HG02588 (cell line): ENCODE results near the gene PPCS.
"Not testable (repeated sequence)": the region's sequence is repeated elsewhere in the genome, so short reads cannot be mapped to it uniquely, and the experiment has no call there.

Experiments
- ATAC-seq: cut with Tn5 transposase; IDR thresholded peaks from one replicate; pipeline ENCODE4 v1.9.1; 2021; ENCODE audit warnings: mild to moderate bottlenecking, moderate library complexity; ENCODE audit not compliant: unreplicated experiment

PPCS gene

DNA sequence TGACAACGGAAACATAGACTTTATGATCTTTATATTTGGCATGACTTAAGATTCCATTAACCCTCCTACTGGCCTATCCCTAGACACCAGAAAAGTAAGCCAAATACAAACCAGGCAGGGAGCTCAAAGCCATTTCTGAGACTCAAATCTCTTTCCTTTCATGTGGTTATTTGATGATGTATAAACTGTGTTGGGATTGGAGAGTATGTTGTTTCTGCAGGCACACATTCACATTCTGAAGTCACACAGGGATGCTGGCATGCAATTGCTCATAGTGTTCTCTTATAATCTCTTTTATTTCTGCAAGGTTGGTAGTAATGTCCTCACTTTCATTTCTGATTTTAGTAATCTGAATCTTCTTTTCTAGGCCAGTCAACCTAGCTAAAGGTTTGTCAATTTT lies 6.3 kb upstream of the PPCS start:
- ATAC-seq, result no peak

DNA sequence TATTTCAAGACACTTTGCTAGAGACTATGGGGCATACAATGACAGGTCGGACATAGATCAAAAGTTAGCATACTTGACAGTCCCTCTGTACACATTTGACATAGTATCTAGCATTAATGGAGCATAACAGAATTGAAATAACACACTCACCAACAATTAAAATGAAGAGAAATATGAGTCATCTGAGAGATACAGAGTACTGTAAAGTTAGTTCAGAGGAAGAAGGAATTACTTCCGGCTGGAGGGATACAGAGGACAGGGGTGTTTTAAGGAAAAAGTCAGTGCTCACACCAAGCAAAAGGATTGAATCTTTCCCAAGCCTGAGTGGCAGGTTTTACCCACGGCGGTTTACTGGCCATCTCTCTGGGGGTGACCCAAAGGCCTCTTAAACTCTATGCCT lies 3.0 kb upstream of the PPCS start:
- no peak for ATAC-seq

DNA sequence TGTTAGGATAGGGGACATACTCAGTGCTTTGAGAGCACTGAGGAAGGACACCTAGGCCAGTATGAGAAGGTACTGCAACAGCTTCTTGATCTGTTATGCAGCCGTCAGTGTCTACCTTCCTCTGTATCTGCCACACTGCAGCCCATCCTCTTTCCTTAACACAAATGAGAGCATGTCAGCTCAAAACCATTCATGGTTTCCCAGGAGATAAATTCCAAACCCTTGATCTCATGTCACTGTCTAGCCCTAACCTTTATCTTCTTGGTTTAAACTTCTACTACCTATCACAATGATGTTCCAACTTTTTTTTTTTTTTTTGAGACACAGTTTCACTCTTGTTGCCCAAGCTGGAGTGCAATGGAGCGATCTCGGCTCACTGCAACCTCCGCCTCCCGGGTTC lies 1.9 kb upstream of the PPCS start:
- no peak for ATAC-seq

DNA sequence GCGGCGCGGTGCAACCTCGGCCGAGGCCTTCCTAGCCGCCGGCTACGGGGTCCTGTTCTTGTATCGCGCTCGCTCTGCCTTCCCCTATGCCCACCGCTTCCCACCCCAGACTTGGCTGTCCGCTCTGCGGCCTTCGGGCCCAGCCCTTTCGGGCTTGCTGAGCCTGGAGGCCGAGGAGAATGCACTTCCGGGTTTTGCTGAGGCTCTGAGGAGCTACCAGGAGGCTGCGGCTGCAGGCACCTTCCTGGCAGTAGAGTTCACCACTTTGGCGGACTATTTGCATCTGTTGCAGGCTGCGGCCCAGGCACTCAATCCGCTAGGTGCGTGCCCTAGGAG lies 379 bp downstream of the PPCS start:
- peak; percentile 51 for ATAC-seq

DNA sequence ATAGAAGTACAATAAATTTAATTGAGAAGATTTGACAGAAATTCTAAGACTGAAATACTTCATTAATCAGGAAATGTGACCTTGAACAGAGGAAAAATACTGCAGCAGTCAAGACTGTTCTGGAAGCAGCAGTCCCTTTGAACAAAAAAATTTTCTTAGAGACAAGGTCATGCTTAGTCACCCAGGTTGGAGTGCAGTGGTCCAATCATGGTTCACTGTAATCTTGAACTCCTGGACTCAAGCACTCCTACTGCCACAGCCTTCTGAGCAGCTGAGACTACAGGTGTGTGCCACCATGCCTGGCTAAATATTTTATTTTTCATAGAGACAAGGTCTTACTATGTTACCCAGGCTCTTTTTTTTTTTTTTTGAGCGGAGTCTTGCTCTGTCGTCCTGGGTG lies 4.9 kb downstream of the PPCS start:
- ATAC-seq, result no peak

DNA sequence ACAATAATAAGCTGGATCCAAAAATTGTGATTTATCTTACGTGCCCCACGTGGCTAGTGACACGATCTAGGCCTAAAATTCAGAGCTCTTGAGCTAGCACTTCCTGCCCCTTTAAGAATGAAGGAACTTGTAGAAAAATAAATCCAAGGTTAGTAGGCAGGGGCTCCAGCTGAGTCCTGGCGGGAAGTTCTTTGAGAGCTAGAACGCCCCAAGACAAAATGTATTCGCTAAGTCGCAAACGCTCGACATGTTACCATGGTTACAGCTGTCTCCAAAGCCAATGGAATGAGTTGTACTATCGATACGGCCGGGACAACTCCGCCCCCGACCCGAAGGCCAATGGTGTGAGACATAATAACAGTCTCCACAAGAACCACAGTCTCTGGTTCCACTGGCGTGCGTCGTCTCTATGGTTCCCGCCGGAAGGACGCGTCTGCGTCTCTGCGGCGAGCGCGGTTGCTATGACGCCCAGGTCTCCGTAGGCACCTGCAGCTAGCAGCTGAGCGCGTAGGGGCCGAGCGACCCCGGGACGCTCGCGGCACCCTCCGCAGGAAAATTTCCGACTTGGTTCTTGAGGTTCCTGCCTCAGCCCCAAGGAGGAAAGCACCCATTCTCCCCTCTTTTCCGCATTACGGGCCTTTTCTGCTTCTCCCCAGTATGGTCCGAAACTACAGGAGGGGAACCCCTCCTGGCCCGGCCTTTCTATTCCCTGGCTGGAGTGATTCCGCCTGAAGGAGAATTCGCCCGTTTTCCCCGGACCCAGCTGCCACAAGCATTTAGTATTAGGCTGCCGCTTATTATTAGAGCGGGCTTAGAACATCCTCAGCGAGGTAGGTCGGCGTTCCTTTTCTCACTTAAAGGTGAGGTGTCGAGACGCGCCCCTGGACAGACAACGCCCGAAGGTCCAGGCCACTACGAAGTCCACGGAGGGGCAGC lies 6.8 kb downstream of the PPCS start, which contains the start of gene CCDC30:
Gene CCDC30 (plus strand): TSS at position 459 of the 936 bp plus-strand sequence. CDS start 17,266 bp downstream, outside the sequence.
- ATAC-seq, result peak; percentile 98

DNA sequence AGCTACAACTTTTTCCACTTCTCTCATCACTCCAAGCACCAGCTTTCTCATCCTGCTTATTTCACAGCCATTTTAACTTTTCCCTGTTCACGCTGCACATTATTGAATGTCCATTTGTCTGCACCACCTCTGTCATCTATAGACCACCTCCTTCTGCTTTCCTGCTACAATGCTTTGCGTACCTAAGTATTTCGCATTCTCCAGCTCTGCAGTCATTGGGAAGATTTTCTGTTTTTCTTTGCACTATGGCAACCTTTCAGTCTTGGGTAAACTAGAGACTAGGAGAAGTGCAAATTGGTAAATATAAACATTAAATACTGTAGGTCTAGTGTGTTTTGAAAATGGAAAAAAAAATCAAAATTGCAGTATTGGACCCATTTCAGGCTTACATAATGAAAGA lies 7.6 kb downstream of the PPCS start:
- ATAC-seq, result no peak

DNA sequence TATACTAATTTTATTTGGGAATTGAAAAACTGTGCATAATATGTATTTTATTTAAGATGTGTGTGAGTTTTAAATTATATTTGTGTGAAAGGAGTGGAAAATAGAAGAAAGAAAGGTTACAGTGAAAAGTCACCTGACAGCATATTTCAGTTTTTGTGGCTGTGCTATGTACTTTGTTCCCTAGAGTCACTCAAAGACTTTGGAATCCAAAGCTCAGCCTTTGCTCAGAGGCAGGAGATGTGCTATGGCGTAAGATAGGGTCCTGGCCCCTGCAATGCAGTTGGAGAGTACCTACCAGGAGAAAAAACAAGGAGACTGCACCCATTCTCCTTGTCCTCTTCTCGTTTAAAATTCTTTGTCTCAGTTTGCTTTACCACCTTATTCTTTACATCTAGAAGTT lies 9.7 kb downstream of the PPCS start:
- no peak for ATAC-seq

DNA sequence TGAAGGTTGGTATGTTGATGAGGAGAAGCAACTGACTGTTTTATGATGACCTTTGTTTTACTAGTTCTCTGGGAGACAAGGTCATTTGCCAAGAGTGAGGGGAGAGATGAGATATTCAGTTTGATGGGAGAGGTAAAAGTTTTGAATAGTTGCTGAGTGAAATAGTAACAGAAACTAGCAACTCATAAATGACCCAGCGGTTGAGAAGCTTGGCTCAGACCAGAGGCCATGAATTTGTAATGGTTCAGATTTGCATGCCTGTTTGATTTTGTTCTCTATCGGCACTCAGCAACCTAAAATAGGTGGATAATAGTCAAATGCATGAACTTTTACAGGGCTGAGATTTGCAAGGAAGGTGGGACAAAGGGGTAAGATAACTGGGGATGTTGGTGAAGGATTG lies 13.4 kb downstream of the PPCS start:
- ATAC-seq, result no peak

DNA sequence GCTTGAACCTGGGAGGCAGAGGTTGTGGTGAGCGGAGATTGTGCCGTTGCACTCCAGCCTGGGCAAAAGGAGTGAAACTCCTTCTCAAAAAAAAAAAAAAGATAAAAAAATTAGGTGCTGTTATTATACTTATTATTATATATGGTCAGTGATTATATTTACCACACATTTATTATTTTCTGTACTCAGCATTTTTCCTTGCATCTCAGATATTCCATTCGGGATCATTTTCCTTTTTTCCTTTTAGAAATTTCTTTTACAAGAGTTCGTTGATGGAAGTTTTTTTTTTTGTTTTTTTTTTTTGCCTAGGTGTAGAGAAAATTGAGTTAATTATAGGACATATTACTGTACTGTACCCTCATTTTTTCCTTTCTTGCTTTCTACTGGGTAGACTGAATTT lies 20.3 kb downstream of the PPCS start:
- ATAC-seq, result no peak

DNA sequence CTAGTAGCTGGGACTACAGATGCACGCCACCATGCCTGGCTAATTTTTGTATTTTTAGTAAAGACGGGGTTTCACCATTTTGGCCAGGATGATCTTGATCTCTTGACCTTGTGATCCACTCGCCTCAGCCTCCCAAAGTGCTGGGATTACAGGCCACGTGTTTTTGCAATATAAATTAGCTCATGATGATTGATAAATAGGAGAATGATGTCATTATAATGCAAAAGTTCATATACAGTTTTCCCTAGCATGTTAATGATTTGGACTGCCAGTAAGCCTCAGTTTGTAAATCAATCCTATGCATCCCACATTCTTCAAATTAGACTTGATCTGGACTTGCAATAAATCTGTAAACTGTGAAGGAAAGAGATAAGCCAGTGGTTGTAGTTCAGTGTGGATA lies 21.0 kb downstream of the PPCS start:
- not testable (repeated sequence) for ATAC-seq

DNA sequence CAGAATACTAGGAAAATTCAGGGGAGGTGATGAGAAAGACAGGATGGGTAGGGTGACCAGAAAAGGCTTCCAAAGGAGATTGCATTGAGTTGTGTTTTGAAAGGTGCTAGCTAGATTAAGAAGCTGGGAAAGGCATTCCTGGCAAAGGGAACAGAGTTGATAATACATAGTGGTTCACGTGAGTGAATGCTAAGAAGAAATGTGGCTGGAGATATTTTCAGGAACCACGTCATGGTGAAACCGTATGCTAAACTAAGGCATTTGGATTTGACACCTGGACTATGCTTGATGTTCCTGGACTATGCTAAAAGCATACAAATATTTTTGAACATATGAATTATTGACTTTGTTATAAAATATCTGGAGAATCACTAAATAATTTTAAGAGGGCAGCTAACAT lies 21.4 kb downstream of the PPCS start:
- no peak for ATAC-seq

DNA sequence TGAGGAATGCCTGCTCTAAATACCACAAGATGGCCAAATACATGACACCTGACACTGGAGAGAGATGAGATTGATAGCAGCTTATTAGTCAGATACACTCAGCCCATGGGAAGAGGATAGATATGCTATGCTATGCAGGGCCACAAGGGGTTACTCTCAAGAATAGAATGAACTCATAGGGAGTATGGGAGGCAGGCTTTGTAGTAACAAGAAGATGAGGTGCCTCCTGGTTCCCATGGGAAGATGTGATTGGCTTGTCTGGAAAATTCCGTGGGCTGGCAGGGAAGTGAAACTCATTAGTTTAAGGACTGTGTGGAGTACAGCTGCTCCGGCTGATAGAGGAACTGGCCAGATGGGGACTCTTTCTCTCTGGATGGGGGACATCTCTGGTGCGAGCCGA lies 23.3 kb downstream of the PPCS start:
- ATAC-seq, result no peak

DNA sequence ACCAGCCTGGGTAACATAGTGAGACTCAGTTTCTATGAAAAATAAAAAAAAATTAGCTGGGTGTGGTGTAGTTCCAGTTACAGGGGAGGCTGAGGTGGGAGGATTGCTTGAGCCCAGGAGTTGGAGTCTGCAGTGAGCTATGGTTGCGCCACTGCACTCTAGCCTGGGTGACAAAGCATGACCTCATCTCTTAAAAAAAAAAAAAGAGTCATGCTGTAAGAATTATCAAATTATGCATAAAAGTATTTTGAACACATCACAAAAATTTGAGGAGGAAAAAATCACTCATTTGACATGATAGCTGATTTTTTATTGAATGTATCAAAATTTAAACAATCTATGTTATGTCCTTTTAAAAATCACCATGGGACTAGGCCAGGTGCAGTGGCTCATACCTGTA lies 24.6 kb downstream of the PPCS start:
- no peak for ATAC-seq

DNA sequence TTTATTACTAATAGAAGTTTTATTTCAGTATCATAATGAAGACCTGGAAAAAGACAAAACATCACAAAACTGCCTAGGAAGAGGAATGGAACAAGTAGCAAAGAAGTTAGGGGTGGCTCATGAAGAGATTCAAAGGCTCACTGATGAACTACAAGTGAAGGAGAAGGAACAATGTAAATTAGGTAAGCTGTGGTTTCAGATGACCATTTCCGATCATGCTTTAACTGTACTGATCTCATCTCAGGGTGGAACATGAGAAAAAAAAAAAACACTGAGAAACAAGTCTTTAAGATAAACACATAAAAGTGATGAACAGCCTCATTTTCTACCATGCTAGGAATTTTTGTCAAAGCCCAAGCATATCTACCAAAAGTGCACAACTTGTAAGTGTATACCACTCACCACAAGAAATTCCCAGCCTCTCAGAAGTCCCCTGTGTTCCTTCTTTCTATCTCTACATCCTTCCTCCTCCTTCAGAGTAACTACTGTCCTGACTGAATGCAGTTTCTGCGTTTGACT lies 26.4 kb downstream of the PPCS start:
- ATAC-seq, result no peak

DNA sequence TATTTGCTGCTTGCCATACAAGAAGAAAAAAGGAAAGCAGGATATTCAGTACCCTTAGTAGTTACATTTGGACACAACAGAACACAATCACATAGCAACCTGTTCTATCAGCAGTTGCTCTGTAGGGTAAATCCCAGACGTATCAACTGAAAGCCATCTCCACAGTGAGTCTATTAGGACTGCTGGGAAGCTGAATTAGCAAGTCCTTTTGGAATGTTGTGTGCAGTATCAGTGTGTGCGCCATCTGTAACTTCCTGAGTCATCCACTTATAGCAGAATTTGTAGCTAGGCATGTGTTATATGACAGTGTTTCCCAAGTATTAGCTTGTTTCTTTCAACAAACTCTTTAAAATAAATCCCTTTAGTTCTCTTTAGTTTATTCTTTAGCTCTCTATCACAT lies 28.0 kb downstream of the PPCS start:
- ATAC-seq, result no peak

DNA sequence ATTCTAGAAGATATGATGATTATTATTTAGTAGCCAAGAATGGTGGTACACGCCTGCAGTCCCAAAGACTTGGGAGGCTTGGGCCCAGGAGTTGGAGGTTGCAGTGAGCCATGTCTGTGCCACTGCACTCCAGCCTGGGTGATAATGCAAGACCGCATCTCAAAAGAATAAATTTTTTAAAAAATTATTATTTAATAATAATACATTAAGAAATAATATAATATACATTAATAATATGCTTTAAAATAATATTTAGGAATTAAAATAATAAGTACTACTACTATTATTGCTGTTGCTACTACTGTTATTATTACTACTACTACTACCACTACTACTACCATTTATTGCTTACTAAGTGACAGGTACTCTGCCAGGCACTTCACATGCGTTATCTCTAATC lies 33.9 kb downstream of the PPCS start:
- no peak for ATAC-seq

DNA sequence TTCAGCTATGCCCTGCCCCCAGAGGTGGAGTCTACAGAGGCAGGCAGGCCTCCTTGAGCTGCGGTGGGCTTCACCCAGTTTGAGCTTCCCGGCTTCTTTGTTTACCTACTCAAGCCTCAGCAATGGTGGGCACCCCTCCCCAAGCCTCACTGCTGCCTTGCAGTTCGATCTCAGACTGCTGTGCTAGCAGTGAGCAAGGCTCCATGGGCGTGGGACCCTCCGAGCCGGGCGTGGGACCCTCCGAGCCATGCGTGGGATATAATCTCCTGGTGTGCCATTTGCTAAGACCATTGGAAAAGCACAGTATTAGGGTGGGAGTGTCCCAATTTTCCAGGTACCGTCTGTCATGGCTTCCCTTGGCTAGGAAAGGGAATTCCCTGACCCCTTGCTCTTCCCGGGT lies 45.7 kb downstream of the PPCS start:
- ATAC-seq, result not testable (repeated sequence)

DNA sequence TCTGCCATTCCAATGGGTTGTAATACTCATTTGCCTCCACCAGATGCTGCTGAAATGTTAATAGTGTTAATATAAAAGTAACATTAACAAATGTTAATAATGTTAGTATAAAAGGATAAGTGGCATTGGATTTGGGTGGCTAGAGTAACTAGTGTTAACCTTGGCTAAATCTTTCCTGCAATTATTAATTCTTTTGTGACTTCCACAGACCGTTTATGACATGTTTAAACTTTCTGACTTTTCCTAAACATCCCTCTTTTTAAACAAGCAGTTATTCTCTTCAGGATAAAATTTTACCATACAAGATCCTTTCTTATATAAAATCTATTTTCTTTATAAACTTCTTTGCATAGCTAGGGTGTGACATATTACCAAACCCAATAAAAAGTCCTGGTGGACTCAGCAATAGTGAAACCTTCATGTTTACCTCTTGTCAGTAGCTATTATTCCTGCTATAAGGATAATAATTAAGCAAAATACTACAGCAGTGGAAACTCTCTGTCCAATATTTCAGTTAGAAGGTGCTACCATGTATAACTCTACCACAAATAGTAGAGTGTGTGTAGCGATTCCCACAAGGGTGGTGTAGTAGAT lies 48.3 kb downstream of the PPCS start:
- ATAC-seq, result no peak

DNA sequence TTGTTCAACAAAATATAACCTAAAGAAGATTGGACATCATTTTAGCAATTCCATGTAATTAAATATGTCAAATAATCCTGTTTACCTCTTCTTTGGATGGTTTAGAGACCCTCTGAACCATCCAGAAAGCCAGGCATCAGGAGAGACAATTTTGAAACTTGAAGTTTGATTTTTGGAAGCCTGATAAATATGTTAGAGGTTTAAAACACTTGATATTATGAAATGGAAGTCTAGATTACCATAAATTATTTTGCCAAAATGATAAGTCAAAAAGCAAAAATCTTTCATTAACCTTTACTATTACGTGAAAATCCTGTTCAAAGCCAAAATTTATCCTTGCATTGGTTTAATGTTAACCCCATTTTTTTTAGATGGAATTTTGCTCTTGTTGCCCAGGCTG lies 50.2 kb downstream of the PPCS start:
- ATAC-seq, result no peak
